HG02588 (cell line): Measurements from ENCODE around the gene SYNJ2.

Experiments used
- ATAC-seq: cut with Tn5 transposase; IDR thresholded peaks from one replicate; pipeline ENCODE4 v1.9.1; 2021; ENCODE audit warnings: mild to moderate bottlenecking, moderate library complexity; ENCODE audit not compliant: unreplicated experiment

Gene SYNJ2

DNA sequence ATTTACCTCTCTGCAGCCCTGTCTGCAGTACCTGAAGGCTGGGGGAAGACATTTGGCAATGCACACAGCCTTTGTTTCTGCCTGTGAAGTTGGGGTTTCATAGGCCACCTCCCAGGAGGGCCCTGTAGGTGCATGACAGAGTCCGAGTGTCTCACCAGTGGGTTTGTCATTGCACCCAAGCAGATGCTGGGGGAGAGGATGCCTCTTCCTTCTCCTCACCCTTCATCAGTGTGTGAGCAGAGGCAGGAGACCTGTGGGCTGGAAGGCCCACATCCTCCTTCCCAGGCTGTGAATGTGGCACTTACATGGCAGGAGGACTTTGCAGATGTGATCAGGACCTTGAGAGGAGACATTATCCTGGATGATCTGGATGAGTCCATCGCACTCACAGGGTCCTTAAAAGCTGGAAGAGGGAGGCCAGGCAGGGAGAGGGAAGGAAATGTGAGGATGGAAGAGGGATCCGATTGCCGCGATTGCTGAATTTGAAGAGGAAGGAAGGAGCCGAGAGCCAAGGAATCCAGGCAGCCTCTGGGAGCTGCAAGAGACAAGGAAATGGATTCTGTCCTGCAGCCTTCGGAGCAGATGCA, 30.4 kb downstream of the SYNJ2 start:
- ATAC-seq: no peak

DNA sequence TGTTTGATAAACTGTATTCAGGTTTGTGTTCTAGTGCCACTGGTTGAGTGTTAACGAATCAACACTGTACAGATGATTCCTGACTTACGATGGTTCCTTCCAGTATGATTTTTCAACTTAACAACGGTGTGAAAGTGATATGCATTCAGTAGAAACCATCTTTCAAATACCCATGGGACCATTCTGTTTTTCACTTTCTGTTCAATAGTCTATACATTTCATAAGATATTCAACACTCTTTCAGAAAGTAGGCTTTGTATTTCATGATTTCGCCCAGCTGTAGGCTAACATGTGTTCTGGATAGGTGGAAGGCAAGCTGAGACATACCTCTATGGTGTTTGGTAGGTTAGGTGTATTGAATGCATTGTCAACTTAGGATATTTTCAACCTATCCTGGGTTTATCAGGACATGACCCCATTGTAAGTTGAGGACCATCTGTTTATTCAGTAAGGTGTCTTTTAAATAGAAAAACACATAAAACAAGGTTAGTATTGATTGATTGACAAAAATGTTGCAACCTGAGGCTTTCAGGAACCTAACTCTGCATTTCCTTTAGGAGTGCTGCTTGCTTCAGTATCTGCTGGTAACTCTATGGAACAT, 32.3 kb downstream of the SYNJ2 start:
- ATAC-seq: no peak

DNA sequence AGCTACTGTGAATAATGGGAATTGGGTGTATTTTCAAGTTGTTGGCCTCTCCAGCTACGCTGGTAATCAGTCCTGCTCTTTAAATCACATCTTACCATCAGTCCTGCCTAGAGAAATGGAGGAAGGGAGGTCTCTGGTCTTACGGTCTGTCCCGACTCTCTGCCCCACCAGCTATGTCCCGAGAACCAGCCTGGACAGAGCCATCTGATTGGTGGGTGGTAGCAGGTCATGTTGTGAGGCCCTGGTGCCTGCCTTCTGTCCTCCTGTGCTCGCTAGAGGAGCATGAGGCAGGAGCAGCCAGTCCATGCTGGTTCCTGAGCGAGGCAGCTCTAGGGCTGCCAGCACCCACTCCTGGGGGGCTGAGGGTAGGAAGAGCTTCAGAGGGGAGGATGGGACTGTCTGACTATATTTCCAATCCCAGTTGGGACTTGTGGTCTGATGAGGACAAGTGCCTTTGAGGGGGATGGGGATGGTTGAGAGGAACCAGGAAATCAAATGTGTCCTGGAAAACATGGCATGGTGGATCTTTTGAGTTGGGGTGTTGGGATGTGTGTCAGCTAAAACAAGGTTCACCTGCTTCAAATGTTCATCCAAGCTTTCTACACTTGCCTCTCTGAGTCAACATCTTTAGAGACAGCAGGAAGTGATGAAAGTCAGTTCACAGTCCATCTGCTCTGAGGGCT, 33.0 kb downstream of the SYNJ2 start:
- no peak for ATAC-seq

DNA sequence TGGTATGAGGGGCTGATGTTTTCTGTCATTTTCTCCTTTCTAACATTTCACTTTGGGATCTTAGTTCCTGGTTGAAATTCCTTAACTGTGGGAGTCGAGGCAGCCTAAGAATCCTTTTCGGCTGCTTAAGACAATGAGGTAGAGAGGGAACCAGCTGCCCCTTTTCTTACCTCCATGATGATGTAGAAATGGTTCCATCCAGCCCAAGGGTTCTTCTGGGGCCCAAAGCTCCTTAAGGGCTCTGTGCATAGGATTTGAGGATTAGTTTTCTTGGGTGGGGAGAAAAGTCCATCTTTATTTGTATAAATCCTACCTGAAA, 33.5 kb downstream of the SYNJ2 start:
- no peak for ATAC-seq

DNA sequence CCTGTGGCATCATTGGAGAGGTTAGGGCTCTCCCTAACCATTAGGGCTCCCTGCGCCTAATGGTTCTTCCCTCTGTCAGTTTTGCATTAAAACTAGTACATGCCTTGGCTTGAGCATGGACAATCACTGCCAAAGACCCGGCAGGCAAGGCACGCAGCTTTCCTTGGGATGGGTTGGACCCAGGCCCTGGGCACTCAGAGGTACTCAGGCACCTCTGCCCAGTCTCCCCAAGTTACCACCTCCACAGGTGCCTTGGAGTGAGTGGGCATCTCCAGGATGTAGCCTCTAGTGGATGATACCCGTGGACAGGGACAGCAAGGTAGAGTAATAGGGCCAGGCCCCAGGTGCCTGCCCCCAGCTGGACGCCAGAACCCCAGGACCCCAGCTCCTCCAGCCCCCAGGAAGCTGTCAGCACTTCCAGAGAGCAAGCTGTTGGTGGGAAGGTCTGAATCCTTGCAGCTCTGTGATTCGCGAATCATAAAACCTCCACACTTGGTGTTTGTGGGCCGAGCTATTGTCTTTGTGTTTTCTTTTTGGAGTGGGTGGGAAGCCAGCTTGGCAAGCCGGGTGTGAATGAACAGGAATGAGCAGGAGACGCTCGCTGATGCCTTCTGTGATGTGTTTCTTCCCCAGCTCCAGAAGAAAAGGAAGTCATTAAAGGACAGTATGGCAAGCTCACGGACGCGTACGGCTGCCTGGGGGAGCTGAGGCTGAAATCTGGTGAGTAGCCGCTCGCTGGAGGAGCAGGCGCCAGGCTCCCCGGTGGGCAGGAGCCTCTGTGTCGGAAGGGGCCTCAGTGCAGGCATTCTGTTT, 35.1 kb downstream of the SYNJ2 start:
- no peak for ATAC-seq

DNA sequence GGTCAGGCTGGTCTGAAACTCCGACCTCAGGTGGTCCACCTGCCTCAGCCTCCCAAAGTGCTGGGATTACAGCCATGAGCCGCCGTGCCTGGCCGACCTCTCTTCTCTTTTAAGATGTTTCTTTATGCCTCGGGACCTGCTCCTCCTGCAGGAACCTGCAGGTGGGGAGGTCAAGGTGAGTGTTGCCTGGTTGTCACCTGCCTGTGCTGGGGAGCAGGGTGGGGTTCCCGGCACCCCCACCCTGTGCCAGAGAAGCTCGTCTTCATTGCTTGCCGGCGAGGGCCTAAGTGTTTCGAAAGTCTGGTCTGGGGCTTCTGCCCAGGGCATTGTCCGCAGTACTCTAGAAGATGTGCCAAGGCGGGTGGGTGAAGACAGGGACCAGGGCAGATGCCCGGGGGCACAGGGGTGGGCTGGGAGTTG, 36.0 kb downstream of the SYNJ2 start:
- ATAC-seq: no peak

DNA sequence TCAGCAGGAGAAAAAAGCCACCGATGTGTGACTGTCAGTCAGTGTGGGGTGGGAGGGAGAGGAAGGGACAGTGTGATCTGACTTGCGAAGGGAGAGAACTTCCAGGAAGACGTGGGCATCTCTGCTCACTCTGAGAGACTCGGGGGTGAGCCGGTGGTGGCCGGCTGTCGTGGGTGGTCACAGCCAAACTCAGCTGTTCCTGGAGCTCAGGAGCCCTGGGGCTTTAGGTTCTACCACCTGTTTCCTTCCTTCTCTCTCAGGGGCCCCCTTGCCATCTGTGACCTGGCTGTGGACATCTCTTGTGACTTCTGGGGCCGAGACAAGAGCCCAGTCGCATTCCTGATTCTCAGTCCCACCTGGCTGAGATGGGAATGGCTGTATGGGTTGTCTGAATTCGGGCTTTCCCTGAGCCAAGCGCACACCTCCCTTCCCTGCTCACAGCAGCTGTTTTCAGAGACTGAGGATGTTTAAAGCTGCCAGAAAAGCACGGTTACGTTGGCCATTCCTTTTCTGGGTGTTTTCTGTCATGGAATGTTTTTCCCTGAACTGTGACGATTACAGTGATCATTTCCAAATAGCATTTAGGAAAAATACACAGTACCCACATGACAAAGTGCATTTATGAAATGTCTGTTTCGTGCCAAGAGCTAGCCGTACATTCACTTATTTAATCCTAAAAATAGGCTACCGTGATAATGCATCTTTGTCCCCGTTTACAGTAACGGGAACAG, 36.5 kb downstream of the SYNJ2 start:
- ATAC-seq: no peak

DNA sequence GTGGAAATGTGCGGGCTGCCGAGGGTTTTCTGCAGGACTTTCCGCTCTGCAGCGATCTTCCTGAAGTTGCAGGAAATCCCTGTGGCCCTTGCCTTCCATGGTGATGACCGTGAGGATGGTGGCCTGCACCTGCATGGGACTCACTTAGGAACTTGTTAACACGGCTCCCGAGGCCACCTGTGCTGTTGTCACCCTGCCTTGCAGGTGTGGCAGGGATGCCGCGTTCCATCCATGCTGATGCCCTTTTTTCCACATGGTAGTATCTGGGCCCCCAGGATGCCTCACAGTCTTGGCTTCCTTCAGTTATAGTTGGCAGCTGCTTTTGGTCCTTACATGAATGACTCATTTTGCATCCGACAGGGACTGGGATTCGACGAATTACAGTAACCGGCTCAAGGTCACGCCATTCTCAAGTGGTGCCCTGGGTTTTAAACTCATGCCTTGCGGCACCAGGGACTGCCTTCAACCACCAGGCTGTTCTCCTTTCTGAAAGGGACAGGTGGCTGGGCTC, 37.2 kb downstream of the SYNJ2 start:
- ATAC-seq: no peak

DNA sequence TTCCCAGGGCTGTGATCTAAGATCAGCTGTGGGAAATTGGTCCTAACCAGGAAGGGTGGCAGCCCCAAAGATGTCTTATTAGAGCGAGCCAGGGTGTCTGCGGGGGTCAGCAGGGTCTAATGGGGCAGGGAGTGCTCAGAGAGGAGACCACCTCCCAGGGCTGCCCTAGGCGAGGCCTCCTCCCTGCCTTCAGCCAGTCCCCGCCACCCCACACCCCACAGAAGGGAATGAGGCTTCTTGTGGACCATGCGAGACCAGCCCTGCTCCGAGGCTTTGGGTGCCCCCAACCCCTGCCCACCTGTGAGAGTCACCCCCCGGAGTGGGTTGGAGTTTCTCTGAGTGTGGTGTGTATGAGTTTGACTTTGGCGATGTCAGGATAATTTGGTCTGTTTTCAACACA, 37.8 kb downstream of the SYNJ2 start:
- ATAC-seq: no peak

DNA sequence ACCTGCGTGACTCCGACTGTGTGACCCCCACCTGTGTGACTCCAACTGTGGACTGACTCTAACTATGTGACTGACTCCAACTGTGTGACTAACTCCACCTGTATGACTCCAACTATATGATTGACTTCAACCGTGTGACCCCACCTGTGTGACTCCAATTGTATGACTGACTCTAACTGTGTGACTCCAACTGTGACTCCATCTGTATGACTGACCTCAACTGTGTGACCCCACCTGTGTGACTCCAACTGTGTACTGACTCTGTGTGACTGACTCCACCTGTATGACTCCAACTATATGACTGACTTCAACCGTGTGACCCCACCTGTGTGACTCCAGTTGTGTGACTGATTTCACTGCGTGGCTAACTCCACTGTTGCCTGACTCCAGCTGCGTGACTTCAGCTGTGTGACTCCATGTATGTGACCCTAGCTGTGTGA, 38.6 kb downstream of the SYNJ2 start:
- no peak for ATAC-seq

DNA sequence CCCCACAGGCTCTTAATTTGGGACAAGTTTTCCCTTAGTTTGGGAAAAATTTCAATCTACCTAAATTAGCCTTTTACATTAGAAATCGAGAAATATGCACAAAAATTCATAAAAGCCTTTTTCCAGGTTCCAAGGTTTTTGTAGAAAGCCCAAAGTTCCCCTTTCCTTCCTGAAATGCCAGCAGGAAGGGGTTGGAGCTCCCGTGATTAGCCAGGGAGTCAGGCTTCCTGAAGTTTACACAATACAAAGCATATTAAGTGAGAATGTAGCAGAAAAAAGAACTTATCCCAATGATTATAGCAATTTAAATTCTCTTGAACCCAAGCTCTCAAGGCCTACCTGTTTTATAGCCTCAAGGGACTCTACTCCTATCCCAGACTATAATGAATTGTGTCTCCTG, 39.1 kb downstream of the SYNJ2 start:
- no peak for ATAC-seq

DNA sequence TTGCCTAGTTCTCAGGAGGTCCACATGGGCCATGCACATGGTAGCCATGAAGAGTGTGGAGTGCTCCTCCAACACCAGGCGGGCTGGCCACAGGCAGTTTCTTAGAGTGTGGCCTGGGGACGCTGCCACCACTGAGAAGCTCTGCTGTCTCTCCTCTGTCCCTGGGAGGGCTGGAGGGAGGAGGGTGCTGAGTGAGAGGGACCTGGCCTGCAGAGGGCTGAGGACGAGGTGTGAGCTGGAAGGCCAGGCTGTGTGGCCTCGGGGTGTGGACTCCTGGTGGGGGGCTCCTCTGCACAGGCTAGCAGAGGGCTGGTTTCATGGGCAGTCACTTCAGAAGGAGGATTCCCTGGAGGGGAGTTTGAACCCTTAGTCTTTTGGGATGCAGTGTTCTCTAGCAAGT, 39.7 kb downstream of the SYNJ2 start:
- ATAC-seq: no peak

DNA sequence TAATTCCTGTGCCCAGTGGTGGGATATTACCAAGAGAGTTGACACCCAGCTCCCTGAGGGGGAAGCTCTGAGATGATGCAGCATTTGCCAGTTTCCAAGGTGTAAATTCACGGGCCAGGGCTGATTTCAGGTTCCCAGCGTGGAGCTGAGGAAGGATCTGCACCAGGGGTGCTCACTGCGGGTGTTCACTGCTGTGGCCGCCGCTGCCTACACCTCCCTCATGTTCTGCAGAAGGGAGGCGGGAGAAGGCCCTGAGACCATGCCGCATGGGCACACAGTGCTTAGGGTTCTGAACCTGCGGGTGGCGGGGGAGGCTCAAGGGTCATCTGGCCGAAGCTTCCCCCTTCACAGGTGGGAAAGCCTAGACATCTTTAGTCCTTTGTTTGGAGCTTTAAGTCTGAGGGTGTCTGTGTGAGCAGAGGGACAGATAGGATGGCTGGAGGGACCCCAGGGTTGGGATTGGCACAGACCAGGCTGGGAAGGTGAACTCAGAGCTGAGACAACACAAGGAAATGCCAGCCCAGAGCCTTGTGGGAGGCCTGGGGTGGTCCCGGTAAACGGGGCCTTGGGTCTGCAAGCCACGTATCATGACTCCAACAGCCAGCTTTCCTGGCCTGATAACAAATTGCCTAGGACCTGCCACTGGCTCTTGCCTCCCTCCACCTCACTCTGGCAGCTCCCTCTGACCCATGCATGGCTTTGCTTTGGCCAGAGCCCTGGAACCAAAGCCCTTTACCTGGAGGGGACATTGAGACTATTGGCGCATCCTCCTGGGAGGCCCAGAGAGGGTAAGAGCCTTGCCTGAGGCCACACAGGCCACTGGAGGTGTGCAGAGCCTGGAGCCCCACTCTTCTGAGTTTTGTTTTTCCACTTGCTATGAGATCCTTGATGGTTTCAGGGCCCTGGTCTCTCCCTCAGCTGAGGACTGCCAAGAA, 40.4 kb downstream of the SYNJ2 start:
- ATAC-seq: no peak

DNA sequence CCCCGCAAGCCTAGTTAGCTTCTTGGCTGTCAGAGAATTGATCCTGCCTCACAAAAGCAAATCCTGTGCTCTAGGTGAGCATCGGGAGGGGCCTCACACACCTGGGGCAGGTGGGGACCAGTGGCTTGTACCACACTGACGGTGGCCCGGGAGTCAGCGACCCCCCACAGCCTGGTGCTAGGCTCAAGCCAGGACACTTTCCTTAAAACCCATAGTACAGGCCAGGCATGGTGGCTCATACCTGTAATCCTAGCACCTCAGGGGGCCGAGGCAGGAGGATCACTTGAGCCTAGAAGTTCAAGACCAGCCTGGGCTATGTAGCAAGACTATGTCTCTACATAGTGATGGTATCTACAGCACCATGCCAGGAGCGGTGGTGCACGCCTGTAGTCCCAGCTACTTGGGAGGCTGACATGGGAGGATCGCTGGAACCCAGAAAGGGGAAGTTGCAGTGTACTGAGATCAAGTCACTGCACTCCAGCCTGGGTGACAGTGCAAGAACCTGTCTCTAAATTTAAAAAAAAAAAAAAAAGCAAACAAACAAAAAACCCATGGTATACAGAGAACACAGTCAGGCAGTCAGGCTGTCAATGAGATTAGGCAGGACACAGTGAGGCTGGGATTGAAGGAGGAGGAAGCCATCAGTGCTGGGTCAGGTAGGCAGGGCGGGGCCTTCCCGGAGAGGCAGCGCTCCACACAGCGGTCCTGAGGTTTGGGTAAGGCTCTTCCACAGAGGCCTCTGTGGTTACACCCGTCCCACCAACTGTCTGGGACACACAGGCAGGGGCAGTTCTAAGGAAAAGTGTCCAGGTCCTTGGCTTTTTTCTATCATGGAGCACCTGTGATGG, 41.3 kb downstream of the SYNJ2 start:
- ATAC-seq: no peak

DNA sequence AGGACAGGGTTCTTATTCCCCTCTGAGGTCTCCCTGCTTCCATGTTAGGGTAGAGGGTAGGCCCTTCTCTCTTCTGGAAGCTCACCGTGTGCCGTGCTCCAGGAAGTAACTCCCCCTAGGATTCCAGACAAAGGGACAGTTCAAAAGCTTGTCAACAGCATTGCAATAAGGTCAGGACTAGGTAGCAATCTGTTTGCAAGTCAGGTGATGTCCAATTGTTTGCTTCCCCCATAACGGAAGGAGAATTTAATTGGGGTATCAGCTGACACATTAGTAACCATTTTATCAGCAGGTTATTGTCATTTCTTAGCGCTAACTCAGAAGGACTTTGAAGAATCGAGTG, 41.9 kb downstream of the SYNJ2 start:
- ATAC-seq: no peak

DNA sequence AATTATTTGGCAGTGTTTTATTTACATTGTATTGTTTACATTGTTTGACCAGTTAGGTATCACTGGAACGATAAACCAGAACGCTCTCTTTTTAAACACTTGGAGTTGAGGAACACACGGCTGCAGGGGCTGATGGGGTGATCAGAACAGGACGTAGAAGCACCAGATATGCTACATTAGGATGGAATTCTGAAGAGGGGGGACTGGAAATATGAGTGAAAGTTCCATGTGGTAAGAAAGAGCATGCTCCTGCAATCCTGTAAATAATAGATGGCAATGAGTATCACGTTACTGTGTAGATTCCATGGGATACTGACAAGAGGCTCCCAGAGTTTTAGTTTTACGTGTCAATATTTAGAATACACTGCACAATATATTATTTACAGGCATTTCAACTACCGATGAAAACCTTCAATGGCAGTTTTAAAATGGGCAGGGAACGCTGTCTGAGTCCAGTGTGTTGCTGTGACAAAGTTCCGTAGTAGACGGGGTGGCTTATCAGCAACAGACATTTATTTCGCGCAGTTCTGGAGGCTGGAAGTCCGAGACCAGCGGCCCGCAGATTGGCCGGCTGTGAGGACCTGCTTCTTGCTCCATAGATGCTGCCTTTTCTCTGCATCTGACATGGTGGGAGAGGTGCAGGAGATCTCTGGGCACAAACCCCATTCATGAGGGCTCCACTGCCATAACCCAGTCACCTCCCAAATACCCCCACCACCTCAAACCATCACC, 43.1 kb downstream of the SYNJ2 start:
- ATAC-seq: no peak

DNA sequence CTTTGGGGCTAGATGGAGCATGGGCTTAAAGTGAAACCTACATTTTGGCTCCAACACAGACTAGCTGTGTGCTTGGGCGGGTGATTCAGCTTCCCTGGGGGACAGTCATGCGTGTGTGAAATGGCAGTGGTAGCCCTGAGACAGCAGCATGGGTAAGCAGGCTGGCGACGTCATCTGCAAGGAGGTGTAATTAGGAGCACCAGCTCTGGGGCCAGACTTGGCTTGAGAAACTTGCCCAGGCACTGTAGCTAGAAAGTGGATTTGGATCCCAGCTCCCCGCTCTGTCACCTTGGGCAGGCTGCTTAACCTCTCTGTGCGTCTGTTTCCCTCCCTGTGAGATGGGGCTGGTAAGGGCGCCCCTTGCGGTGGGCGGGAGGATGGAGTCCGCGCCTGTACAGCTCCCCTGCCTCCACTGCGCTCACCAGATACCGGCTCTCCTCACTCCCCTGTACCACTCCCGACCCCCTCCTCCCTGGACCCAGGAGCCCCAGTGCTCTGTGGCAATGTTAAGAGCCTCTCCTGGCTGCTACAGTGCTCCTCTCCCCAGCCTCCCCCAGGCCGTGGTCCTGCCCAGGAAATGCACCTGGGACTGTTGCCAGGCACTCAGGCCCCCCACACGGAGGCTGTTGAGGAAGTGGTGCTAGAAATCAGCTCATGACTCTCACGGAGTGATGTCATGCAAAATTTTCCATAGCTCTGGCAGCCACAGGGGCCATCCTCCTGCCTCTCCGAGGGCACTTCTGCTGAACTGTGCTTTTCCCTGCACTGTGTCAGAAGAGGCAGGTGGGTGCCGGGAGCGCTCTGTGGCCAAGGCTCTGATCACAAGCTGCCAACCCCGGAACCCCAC, 44.6 kb downstream of the SYNJ2 start:
- ATAC-seq: peak; percentile 83
